Measurements from ENCODE around the gene TESK2. TPM values are rescaled to one million over a fixed set of nuclear protein-coding genes. Genes with fewer than 3 reads are reported as not detected.

The TESK2 gene
- total and polyA plus RNA-seq, 2 of the 13 experiments (the other 11 are each of a cell fraction or from before 2014, with no cell fraction given): 5.5 to 9.6 TPM

DNA sequence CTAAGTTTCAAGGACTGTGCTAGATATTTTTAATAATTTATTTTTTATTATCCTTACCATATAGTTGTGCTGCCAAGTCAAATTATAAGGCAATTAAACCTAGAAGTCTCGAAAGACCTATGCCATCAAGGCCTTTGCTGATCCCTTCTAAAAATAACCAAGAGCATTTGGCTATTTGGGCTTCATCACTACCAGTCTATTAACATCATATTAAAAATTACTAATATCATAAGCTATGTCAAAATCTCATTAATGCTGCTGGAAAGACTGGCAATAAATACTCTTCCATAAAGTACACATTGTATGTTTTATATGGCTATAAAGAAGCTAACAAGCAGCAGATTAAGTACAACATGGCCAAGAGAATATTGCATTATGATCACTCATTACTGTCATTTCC is 107.8 kb downstream of the TESK2 start:
- BruUV-seq (replicated peaks): no TSS peak
- Histone ChIP-seq H3K4me1 (ENCODE audit: insufficient read depth, low read length) (peaks cover 9% of the 10 kb centered on the region; the same call in 1 of the 2 replicates), H3K9ac (ENCODE audit: insufficient read depth, low read depth, low read length) (no peak overlapping the region), H3K27me3 (ENCODE audit: control insufficient read depth in 1 of 2, insufficient read depth in 2 of 2, low read length in 2 of 2) (no peaks in the 10 kb centered on the region), H3K79me2 (ENCODE audit: insufficient read depth, low read length) (no peaks in the 10 kb centered on the region), H4K20me1 (ENCODE audit: insufficient read depth, low read length) (no peaks in the 10 kb centered on the region), H2AFZ (ENCODE audit: low read length) (no peak overlapping the region), H3K4me3 (replicated peaks in 1 of 3; ENCODE audit: insufficient read depth in 1 of 3, low read depth in 2 of 3, low read length in 3 of 3) (no peak overlapping the region), H3K27ac (ENCODE audit: extremely low read length, insufficient read depth, low read length) (no peak overlapping the region), H3K9me3 (ENCODE audit: low read length) (no peaks in the 10 kb centered on the region), H3K4me2 (ENCODE audit: low read depth, low read length) (no peak overlapping the region), H3K36me3 (replicated peaks in 1 of 2; ENCODE audit: control insufficient read depth in 1 of 2, insufficient read depth in 2 of 2, low read length in 2 of 2) (no peaks in the 10 kb centered on the region)
- FAIRE-seq (no peak), ATAC-seq (no peak), DNase-seq (ENCODE audit: low spot score) (no peak)
- in situ Hi-C loops (cut with HindIII; ENCODE audit: extremely low pct_ligation_motif_present, low pct_unique_long_range_greater_than_20kb): no loop called here
- whole genome bisulfite sequencing (ENCODE audit: low lambda C conversion rate): 94% methylated on average over 1 of the region's 1 CpG
- intact Hi-C loops (cut with micrococcal nuclease; ENCODE audit: unreplicated experiment): loop anchor here (10.0 kb wide), 1 partner anchor 62 kb away; no protein-coding TSS in a partner anchor
- ChIA-PET CTCF (ENCODE audit: low intra/inter-chr PET ratio, low total read pairs) (no interaction called here), POLR2A (no interaction called here)
- no peak for TF ChIP-seq ZNF747 (CRISPR knock-in tag; IDR thresholded peaks at IDR 0.05; ENCODE audit: borderline replicate concordance)
- no peak for TF ChIP-seq KDM6A (CRISPR knock-in tag; IDR thresholded peaks at IDR 0.05; ENCODE audit: low read depth)
- no peak for TF ChIP-seq TCF7 (IDR thresholded peaks at IDR 0.05; ENCODE audit: low read depth)
- no peak for TF ChIP-seq ZNF430 (CRISPR knock-in tag; IDR thresholded peaks at IDR 0.05)
- no peak for TF ChIP-seq ZNF772 (CRISPR knock-in tag; IDR thresholded peaks at IDR 0.05)
- TF ChIP-seq ZNF34 (CRISPR knock-in tag; IDR thresholded peaks at IDR 0.05; ENCODE audit: borderline replicate concordance): no peak
- TF ChIP-seq, protein P1, sequence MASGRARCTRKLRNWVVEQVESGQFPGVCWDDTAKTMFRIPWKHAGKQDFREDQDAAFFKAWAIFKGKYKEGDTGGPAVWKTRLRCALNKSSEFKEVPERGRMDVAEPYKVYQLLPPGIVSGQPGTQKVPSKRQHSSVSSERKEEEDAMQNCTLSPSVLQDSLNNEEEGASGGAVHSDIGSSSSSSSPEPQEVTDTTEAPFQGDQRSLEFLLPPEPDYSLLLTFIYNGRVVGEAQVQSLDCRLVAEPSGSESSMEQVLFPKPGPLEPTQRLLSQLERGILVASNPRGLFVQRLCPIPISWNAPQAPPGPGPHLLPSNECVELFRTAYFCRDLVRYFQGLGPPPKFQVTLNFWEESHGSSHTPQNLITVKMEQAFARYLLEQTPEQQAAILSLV (CRISPR knock-in tag; IDR thresholded peaks at IDR 0.05; ENCODE audit: borderline replicate concordance): no peak
- no peak for TF ChIP-seq PCBP1 (IDR thresholded peaks at IDR 0.05; ENCODE audit: borderline replicate concordance, low read depth, low read length)
- TF ChIP-seq GATAD2A (CRISPR knock-in tag; IDR thresholded peaks at IDR 0.05): no peak
- TF ChIP-seq, protein P2, sequence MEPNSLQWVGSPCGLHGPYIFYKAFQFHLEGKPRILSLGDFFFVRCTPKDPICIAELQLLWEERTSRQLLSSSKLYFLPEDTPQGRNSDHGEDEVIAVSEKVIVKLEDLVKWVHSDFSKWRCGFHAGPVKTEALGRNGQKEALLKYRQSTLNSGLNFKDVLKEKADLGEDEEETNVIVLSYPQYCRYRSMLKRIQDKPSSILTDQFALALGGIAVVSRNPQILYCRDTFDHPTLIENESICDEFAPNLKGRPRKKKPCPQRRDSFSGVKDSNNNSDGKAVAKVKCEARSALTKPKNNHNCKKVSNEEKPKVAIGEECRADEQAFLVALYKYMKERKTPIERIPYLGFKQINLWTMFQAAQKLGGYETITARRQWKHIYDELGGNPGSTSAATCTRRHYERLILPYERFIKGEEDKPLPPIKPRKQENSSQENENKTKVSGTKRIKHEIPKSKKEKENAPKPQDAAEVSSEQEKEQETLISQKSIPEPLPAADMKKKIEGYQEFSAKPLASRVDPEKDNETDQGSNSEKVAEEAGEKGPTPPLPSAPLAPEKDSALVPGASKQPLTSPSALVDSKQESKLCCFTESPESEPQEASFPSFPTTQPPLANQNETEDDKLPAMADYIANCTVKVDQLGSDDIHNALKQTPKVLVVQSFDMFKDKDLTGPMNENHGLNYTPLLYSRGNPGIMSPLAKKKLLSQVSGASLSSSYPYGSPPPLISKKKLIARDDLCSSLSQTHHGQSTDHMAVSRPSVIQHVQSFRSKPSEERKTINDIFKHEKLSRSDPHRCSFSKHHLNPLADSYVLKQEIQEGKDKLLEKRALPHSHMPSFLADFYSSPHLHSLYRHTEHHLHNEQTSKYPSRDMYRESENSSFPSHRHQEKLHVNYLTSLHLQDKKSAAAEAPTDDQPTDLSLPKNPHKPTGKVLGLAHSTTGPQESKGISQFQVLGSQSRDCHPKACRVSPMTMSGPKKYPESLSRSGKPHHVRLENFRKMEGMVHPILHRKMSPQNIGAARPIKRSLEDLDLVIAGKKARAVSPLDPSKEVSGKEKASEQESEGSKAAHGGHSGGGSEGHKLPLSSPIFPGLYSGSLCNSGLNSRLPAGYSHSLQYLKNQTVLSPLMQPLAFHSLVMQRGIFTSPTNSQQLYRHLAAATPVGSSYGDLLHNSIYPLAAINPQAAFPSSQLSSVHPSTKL (CRISPR knock-in tag; IDR thresholded peaks at IDR 0.05): no peak
- no peak for TF ChIP-seq ZNF468 (CRISPR knock-in tag; IDR thresholded peaks at IDR 0.05)
- no peak for TF ChIP-seq ZIK1 (CRISPR knock-in tag; IDR thresholded peaks at IDR 0.05; ENCODE audit: borderline replicate concordance, low read depth)
- TF ChIP-seq HIVEP1 (CRISPR knock-in tag; IDR thresholded peaks at IDR 0.05): no peak
- TF ChIP-seq FIP1L1 (IDR thresholded peaks at IDR 0.05; ENCODE audit: borderline replicate concordance, insufficient read depth, low read depth, low read length): no peak
- TF ChIP-seq, protein P3, sequence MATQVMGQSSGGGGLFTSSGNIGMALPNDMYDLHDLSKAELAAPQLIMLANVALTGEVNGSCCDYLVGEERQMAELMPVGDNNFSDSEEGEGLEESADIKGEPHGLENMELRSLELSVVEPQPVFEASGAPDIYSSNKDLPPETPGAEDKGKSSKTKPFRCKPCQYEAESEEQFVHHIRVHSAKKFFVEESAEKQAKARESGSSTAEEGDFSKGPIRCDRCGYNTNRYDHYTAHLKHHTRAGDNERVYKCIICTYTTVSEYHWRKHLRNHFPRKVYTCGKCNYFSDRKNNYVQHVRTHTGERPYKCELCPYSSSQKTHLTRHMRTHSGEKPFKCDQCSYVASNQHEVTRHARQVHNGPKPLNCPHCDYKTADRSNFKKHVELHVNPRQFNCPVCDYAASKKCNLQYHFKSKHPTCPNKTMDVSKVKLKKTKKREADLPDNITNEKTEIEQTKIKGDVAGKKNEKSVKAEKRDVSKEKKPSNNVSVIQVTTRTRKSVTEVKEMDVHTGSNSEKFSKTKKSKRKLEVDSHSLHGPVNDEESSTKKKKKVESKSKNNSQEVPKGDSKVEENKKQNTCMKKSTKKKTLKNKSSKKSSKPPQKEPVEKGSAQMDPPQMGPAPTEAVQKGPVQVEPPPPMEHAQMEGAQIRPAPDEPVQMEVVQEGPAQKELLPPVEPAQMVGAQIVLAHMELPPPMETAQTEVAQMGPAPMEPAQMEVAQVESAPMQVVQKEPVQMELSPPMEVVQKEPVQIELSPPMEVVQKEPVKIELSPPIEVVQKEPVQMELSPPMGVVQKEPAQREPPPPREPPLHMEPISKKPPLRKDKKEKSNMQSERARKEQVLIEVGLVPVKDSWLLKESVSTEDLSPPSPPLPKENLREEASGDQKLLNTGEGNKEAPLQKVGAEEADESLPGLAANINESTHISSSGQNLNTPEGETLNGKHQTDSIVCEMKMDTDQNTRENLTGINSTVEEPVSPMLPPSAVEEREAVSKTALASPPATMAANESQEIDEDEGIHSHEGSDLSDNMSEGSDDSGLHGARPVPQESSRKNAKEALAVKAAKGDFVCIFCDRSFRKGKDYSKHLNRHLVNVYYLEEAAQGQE (IDR thresholded peaks at IDR 0.05; ENCODE audit: borderline replicate concordance in 1 of 2, low read depth in 1 of 2, low read length in 2 of 2): no peak
- TF ChIP-seq ZNF274 (CRISPR knock-in tag; IDR thresholded peaks at IDR 0.05): no peak
- TF ChIP-seq ZNF10 (CRISPR knock-in tag; IDR thresholded peaks at IDR 0.05; ENCODE audit: borderline replicate concordance, low read depth): no peak
- TF ChIP-seq ZNF644 (CRISPR knock-in tag; IDR thresholded peaks at IDR 0.05; ENCODE audit: low read depth): no peak
